Loucy (cell line): Measurements from ENCODE around the gene TNFSF12.

Experiments used
- H2AFZ ChIP-seq: fragments of 200-600 bp; sonication (generic); 2 replicates; pipeline ENCODE4 v1.6.0; 2016; ENCODE audit warnings: antibody characterized with exemption, mild to moderate bottlenecking, low read length, moderate library complexity
- H3F3A ChIP-seq: fragments of 200-600 bp; 2 replicates; pipeline ENCODE4 v1.6.0; 2016; ENCODE audit warnings: antibody characterized with exemption, low read depth, mild to moderate bottlenecking
- H3K27me3 ChIP-seq: fragments of 200-600 bp; sonication (generic); 2 replicates; pipeline ENCODE4 v1.6.1; 2014; ENCODE audit warnings: low read length, mild to moderate bottlenecking; ENCODE audit not compliant: insufficient read depth, poor library complexity, severe bottlenecking
- H3K36me3 ChIP-seq: fragments of 200-600 bp; sonication (generic); 2 replicates; pipeline ENCODE4 v1.6.1; 2016; ENCODE audit warnings: low read length; ENCODE audit not compliant: insufficient read depth
- H3K4me1 ChIP-seq: fragments of 200-600 bp; sonication (generic); 2 replicates; pipeline ENCODE4 v1.5.1; 2014; ENCODE audit warnings: low read length, mild to moderate bottlenecking; ENCODE audit not compliant: insufficient read depth, poor library complexity, severe bottlenecking
- H3K4me2 ChIP-seq: fragments of 200-600 bp; sonication (generic); 2 replicates; pipeline ENCODE4 v1.6.0; 2014; ENCODE audit warnings: antibody characterized with exemption, low read length, low read depth, mild to moderate bottlenecking; ENCODE audit not compliant: poor library complexity, severe bottlenecking
- H3K4me3 ChIP-seq: fragments of 200-600 bp; sonication (generic); 2 replicates; pipeline ENCODE4 v1.5.1; 2014; ENCODE audit warnings: low read length, mild to moderate bottlenecking, mixed read lengths; ENCODE audit not compliant: poor library complexity, severe bottlenecking
- H3K79me2 ChIP-seq: fragments of 200-600 bp; sonication (generic); 2 replicates; pipeline ENCODE4 v1.6.1; 2014; ENCODE audit warnings: low read length; ENCODE audit not compliant: insufficient read depth
- H3K9ac ChIP-seq: fragments of 200-600 bp; sonication (generic); 2 replicates; pipeline ENCODE4 v1.6.0; 2014; ENCODE audit warnings: mild to moderate bottlenecking, low read depth, low read length, moderate library complexity; ENCODE audit not compliant: poor library complexity, severe bottlenecking
- H3K9me2 ChIP-seq: fragments of 200-600 bp; sonication (generic); replicated peaks from 2 replicates; pipeline ENCODE4 v1.6.1; 2016; ENCODE audit warnings: low read depth, low read length, mixed read lengths
- H3K9me3 ChIP-seq: fragments of 200-600 bp; sonication (generic); 2 replicates; pipeline ENCODE4 v1.6.1; 2014; ENCODE audit warnings: mild to moderate bottlenecking, antibody characterized with exemption, low read length, low read depth; ENCODE audit not compliant: insufficient read depth
- H4K20me1 ChIP-seq: fragments of 200-600 bp; sonication (generic); 2 replicates; pipeline ENCODE4 v1.6.0; 2014; ENCODE audit warnings: antibody characterized with exemption, low read length, mild to moderate bottlenecking; ENCODE audit not compliant: insufficient read depth, poor library complexity, severe bottlenecking
- EZH2phosphoT487 ChIP-seq: fragments of 200-600 bp; IDR thresholded peaks from 2 replicates; pipeline ENCODE4 v1.6.1; 2018; ENCODE audit warnings: antibody characterized with exemption, mild to moderate bottlenecking, moderate library complexity, borderline replicate concordance
- TF ChIP-seq, protein P1 (sequence below): fragments of 200-600 bp; sonication (generic); conservative IDR thresholded peaks from 2 replicates; pipeline ENCODE4 v1.5.1; 2014; ENCODE audit warnings: mild to moderate bottlenecking, antibody characterized with exemption, low read length

TNFSF12 gene

DNA sequence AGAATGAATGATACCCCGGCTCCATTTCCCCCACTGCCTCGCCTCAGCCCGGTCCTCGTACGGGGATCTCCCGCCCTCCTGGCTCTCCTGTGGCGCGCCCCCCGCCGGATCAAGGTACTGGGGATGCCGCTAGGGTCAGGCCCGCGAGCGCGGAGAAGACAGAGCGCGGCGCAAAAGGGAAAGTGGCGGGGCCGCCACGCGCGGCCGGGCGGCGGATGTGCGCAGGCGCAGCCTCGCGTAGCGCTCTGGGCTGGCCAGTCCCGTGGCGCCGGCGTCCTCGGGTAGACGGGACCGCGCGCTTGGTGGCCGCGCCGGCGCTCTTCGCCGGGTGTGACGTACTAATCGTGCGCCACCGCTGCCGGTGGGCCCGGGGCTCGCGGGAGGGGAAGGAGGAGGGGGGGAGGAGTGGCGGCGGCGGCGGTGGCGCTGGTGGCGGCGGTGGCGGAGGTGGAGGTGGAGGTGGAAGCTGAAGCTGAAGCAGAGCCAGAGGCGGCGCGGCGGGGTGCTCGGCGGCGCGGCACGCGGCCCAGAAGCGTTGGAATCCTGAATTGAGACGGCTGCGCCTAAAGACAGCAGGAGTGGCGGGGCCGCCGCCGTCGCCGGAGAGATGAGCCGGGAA, 12.8 kb downstream of the TNFSF12 start, which contains the start of gene SENP3:
Gene SENP3 (plus strand): TSS at position 331 of the 619 bp plus-strand sequence. CDS start 1,158 bp downstream, outside the sequence.
- Histone ChIP-seq H3K4me3 (peak within 1 kb of the TSS; percentile 82), H3K36me3 (peaks cover 14% of the 10 kb centered on the region; the same call in 1 of the 2 replicates), H3K9me3 (no peaks in the 10 kb centered on the region), H3K4me1 (peaks cover 12% of the 10 kb centered on the region), H3K9ac (peak within 1 kb of the TSS; percentile 89), H3K27me3 (no peaks in the 10 kb centered on the region), H2AFZ (peak within 1 kb of the TSS; percentile 89), H3K9me2 (no peaks in the 10 kb centered on the region), H4K20me1 (peaks cover 12% of the 10 kb centered on the region), H3K79me2 (peaks cover 44% of the 10 kb centered on the region), H3K4me2 (peak within 1 kb of the TSS; percentile 97), H3F3A (0 out of 2 replicates have a peak, but pooled peaks cover 4% of the 10 kb centered on the region)
- TF ChIP-seq, protein P1, sequence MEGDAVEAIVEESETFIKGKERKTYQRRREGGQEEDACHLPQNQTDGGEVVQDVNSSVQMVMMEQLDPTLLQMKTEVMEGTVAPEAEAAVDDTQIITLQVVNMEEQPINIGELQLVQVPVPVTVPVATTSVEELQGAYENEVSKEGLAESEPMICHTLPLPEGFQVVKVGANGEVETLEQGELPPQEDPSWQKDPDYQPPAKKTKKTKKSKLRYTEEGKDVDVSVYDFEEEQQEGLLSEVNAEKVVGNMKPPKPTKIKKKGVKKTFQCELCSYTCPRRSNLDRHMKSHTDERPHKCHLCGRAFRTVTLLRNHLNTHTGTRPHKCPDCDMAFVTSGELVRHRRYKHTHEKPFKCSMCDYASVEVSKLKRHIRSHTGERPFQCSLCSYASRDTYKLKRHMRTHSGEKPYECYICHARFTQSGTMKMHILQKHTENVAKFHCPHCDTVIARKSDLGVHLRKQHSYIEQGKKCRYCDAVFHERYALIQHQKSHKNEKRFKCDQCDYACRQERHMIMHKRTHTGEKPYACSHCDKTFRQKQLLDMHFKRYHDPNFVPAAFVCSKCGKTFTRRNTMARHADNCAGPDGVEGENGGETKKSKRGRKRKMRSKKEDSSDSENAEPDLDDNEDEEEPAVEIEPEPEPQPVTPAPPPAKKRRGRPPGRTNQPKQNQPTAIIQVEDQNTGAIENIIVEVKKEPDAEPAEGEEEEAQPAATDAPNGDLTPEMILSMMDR = no peak
- TF ChIP-seq EZH2phosphoT487 = no peak

- H3K79me2 ChIP-seq = peaks cover 47% of the 10 kb centered on the region
- peaks cover 12% of the 10 kb centered on the region for H3K4me1 ChIP-seq
Measured at GRCh38 chr17:7562208-7562605, 13.3 kb downstream of the TNFSF12 start.

DNA sequence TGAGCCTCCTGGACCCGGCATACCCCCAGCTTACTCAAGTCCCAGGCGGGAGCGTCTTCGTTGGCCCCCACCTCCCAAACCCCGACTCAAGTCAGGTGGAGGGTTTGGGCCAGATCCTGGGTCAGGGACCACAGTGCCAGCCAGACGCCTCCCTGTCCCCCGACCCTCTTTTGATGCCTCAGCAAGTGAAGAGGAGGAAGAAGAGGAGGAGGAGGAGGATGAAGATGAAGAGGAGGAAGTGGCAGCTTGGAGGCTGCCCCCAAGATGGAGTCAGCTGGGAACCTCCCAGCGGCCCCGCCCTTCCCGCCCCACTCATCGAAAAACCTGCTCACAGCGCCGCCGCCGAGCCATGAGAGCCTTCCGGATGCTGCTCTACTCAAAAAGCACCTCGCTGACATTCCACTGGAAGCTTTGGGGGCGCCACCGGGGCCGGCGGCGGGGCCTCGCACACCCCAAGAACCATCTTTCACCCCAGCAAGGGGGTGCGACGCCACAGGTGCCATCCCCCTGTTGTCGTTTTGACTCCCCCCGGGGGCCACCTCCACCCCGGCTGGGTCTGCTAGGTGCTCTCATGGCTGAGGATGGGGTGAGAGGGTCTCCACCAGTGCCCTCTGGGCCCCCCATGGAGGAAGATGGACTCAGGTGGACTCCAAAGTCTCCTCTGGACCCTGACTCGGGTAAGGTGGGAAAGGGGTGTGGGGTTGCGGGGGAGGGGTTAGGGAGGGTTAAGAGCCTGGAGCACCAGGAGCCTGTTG, 14.4 kb downstream of the TNFSF12 start:
- Histone ChIP-seq H3K79me2 (peaks cover 51% of the 10 kb centered on the region), H3K36me3 (peaks cover 14% of the 10 kb centered on the region; the same call in 1 of the 2 replicates), H3K4me3 (peak overlapping the region; percentile 82), H4K20me1 (peaks cover 12% of the 10 kb centered on the region), H3K4me2 (peak overlapping the region; percentile 97), H3K9me3 (no peaks in the 10 kb centered on the region), H2AFZ (no peak overlapping the region), H3K4me1 (peaks cover 12% of the 10 kb centered on the region), H3F3A (0 out of 2 replicates have a peak, but pooled peaks cover 4% of the 10 kb centered on the region), H3K9ac (peak overlapping the region; percentile 89), H3K9me2 (no peaks in the 10 kb centered on the region), H3K27me3 (no peaks in the 10 kb centered on the region)
- TF ChIP-seq EZH2phosphoT487 = no peak
- TF ChIP-seq, protein P1 = no peak

More at GRCh38 chr17:7562208-7562605, 13.3 kb downstream of the TNFSF12 start:
- Histone ChIP-seq H3K4me2 (peak overlapping the region; percentile 97), H3F3A (0 out of 2 replicates have a peak, but pooled peaks cover 4% of the 10 kb centered on the region), H3K36me3 (peaks cover 14% of the 10 kb centered on the region; the same call in 1 of the 2 replicates), H3K27me3 (no peaks in the 10 kb centered on the region), H3K9ac (peak overlapping the region; percentile 89), H3K9me2 (no peaks in the 10 kb centered on the region), H2AFZ (peak overlapping the region; percentile 89; the same call in 1 of the 2 replicates), H3K9me3 (no peaks in the 10 kb centered on the region), H3K4me3 (peak overlapping the region; percentile 82), H4K20me1 (peaks cover 12% of the 10 kb centered on the region)
- no peak for TF ChIP-seq EZH2phosphoT487
- TF ChIP-seq, protein P1 = no peak
